IMR-90 (cell line): ENCODE results near the gene CPNE2. TPM values are rescaled to one million over a fixed set of nuclear protein-coding genes. Genes with fewer than 3 reads are reported as not detected.

ENCODE experiments used
- ATAC-seq: fragments of 200-7000 bp; cut with Tn5 transposase; 2 replicates; pipeline ENCODE4 v1.9.1; 2020; ENCODE audit warnings: low read depth, mild to moderate bottlenecking, moderate library complexity
- BruUV-seq: library from RNA; stranded (reverse); fragments of 400-500 nt; replicated peaks from 2 replicates; lab custom pipeline; 2021; lab: Mats Ljungman, UMichigan
- CTCF ChIA-PET: fragments of 300-600 bp; formaldehyde crosslinking; extraction: SDS; loops from one replicate; lab custom pipeline; 2021; ENCODE audit warnings: antibody characterized with exemption; lab: Yijun Ruan, JAX
- POLR2A ChIA-PET: fragments of 300-600 bp; sonication (Branson Sonifier 250); formaldehyde crosslinking; loops from one replicate; lab custom pipeline; 2022; ENCODE audit warnings: antibody characterized with exemption; ENCODE audit not compliant: unreplicated experiment; lab: Charles Lee
- DNase-seq: peaks from one replicate; pipeline ENCODE4 v3.0.0; 2013
- H2AFZ ChIP-seq: replicated peaks from 2 replicates; pipeline ENCODE3; 2013; ENCODE audit warnings: low read length, mild to moderate bottlenecking; ENCODE audit not compliant: poor library complexity
- H2AK5ac ChIP-seq: 2 replicates; pipeline ENCODE4 v1.6.1; 2013; ENCODE audit warnings: low read depth, low read length, inconsistent platforms
- H2AK9ac ChIP-seq: replicated peaks from 2 replicates; pipeline ENCODE3; 2013; ENCODE audit warnings: mild to moderate bottlenecking, low read depth, low read length, moderate library complexity; ENCODE audit not compliant: poor library complexity
- H2BK120ac ChIP-seq: 2 replicates; pipeline ENCODE4 v1.6.1; 2013; ENCODE audit warnings: low read depth, low read length, inconsistent platforms
- H2BK15ac ChIP-seq: 3 replicates; pipeline ENCODE4 v1.6.1; 2013; ENCODE audit warnings: low read depth, low read length, inconsistent platforms
- H2BK20ac ChIP-seq: 2 replicates; pipeline ENCODE4 v1.6.1; 2013; ENCODE audit warnings: low read depth, mild to moderate bottlenecking, inconsistent platforms, low read length, moderate library complexity
- H2BK5ac ChIP-seq: 2 replicates; pipeline ENCODE4 v1.6.1; 2013; ENCODE audit warnings: mild to moderate bottlenecking, low read depth, low read length, inconsistent platforms; ENCODE audit not compliant: poor library complexity, severe bottlenecking
- H3K14ac ChIP-seq: replicated peaks from 2 replicates; pipeline ENCODE4 v1.6.1; 2013; ENCODE audit warnings: low read depth, low read length, inconsistent platforms
- H3K18ac ChIP-seq: 2 replicates; pipeline ENCODE4 v1.6.1; 2013; ENCODE audit warnings: low read depth, low read length, control low read depth
- H3K23ac ChIP-seq: 2 replicates; pipeline ENCODE4 v1.6.1; 2013; ENCODE audit warnings: low read depth, low read length, inconsistent platforms
- H3K27ac ChIP-seq: 2 replicates; pipeline ENCODE4 v1.5.1; 2013; ENCODE audit warnings: mild to moderate bottlenecking, control low read depth, low read length; ENCODE audit not compliant: insufficient read depth
- H3K27me3 ChIP-seq: 2 replicates; pipeline ENCODE4 v1.6.1; 2013; ENCODE audit warnings: low read length; ENCODE audit not compliant: control insufficient read depth, insufficient read depth
- H3K36me3 ChIP-seq: 2 replicates; pipeline ENCODE4 v1.6.1; 2013; ENCODE audit warnings: low read length, mixed read lengths; ENCODE audit not compliant: control insufficient read depth, insufficient read depth
- H3K4ac ChIP-seq: 2 replicates; pipeline ENCODE4 v1.6.1; 2013; ENCODE audit warnings: low read depth, low read length, inconsistent platforms
- H3K4me1 ChIP-seq: 2 replicates; pipeline ENCODE4 v1.6.1; 2013; ENCODE audit warnings: low read length, mixed read lengths; ENCODE audit not compliant: control insufficient read depth, insufficient read depth
- H3K4me2 ChIP-seq: 2 replicates; pipeline ENCODE4 v1.6.1; 2013; ENCODE audit warnings: low read depth, mild to moderate bottlenecking, control low read depth, low read length, moderate library complexity
- H3K4me3 ChIP-seq: 2 replicates; pipeline ENCODE4 v1.5.1; 2013; ENCODE audit warnings: low read depth, mild to moderate bottlenecking, control low read depth, low read length, moderate library complexity; ENCODE audit not compliant: insufficient read depth
- H3K56ac ChIP-seq: 2 replicates; pipeline ENCODE4 v1.6.1; 2013; ENCODE audit warnings: low read length, inconsistent platforms; ENCODE audit not compliant: insufficient read depth; ENCODE audit errors: extremely low read depth
- H3K79me1 ChIP-seq, 2 experiments: 2 replicates each; pipeline ENCODE4 v1.6.1; 2013; ENCODE audit warnings: low read length in 2 of 2, inconsistent platforms in 1 of 2, low read depth in 1 of 2
- H3K9ac ChIP-seq: 2 replicates; pipeline ENCODE4 v1.6.1; 2013; ENCODE audit warnings: low read depth, low read length, control low read depth
- H3K9me1 ChIP-seq: 2 replicates; pipeline ENCODE4 v1.6.1; 2013; ENCODE audit warnings: low read length, inconsistent platforms; ENCODE audit not compliant: insufficient read depth
- H3K9me3 ChIP-seq: 2 replicates; pipeline ENCODE4 v1.6.1; 2013; ENCODE audit warnings: low read length; ENCODE audit not compliant: control insufficient read depth, insufficient read depth
- H4K20me1 ChIP-seq: 2 replicates; pipeline ENCODE4 v1.6.1; 2013; ENCODE audit warnings: low read length, inconsistent platforms; ENCODE audit not compliant: insufficient read depth
- H4K5ac ChIP-seq: 2 replicates; pipeline ENCODE4 v1.6.1; 2013; ENCODE audit warnings: mild to moderate bottlenecking, low read depth, low read length, control low read depth
- H4K8ac ChIP-seq, 2 experiments: 2 replicates each; pipeline ENCODE4 v1.6.1; 2013; ENCODE audit warnings: low read depth in 2 of 2, low read length in 2 of 2, control low read depth in 1 of 2, inconsistent platforms in 1 of 2
- H4K91ac ChIP-seq: 2 replicates; pipeline ENCODE4 v1.6.1; 2013; ENCODE audit warnings: low read depth, low read length, inconsistent platforms; ENCODE audit not compliant: insufficient read depth
- WGBS, 2 experiments: methylation state at CpG; one replicate each; pipeline versions ENCODE4 v1.1.5 to v1.1.7; 2013; ENCODE audit warnings: missing lambda C conversion rate in 2 of 2; ENCODE audit not compliant: insufficient read length in 1 of 2; ENCODE audit errors: extremely low coverage in 2 of 2; 5-methylcytosine and 5-hydroxymethylcytosine counted together
- dilution Hi-C: fragments of 300-500 bp; cut with HindIII; formaldehyde crosslinking; loops from one replicate; pipeline ENCODE4 v1.14.3; 2018; ENCODE audit warnings: low sequenced_read_pairs; ENCODE audit not compliant: unreplicated experiment
- in situ Hi-C: fragments of 300-500 bp; cut with MboI; formaldehyde crosslinking; loops from 3 replicates; pipeline ENCODE4 v1.14.3; 2019; ENCODE audit warnings: low sequenced_read_pairs, inconsistent platforms, mixed read lengths
- intact Hi-C: fragments of 100-400 bp; cut with micrococcal nuclease; formaldehyde crosslinking; loops from 2 replicates; pipeline ENCODE4 v1.10.0; 2022
- polyA plus RNA-seq, 3 experiments: library from polyadenylated mRNA; depleted of rRNA; stranded (reverse); fragments of >200 nt; gene quantifications; 2 replicates each; pipeline ENCODE4 v1.2.3, GENCODE V29; 2012; ENCODE audit warnings: low replicate concordance in 1 of 3
- total RNA-seq: library from RNA; depleted of rRNA; stranded (reverse); fragments of >200 nt; gene quantifications from 2 replicates; pipeline ENCODE4 v1.2.3, GENCODE V29; 2012
- TF ChIP-seq, protein P1 (sequence below): conservative IDR thresholded peaks from 2 replicates; pipeline ENCODE4 v1.5.1; 2012; ENCODE audit warnings: mild to moderate bottlenecking, low read depth, low read length, improper control_type of control experiment

CPNE2 gene
- total and polyA plus RNA-seq, 2 of the 4 experiments (the other 2 are of a cell fraction), result 15.4 to 48.0 TPM

GRCh38 chr16:57131351-57131970, 39.1 kb downstream of the CPNE2 start:
- Histone ChIP-seq H2AK9ac (no peak overlapping the region), H3K56ac (no peak overlapping the region), H4K91ac (no peak overlapping the region), H4K20me1 (no peaks in the 10 kb centered on the region), H3K79me1 (no peaks in the 10 kb centered on the region), H2AFZ (no peak overlapping the region), H3K14ac (no peak overlapping the region), H2BK5ac (no peak overlapping the region), H3K9ac (no peak overlapping the region), H2BK15ac (no peak overlapping the region), H3K23ac (no peak overlapping the region), H2BK120ac (no peak overlapping the region), H3K9me1 (peaks cover 7% of the 10 kb centered on the region; the same call in 1 of the 2 replicates), H3K18ac (no peak overlapping the region), H3K4me3 (no peak overlapping the region), H3K4me2 (no peak overlapping the region), H4K8ac (no peak overlapping the region), H3K9me3 (no peaks in the 10 kb centered on the region), H2BK20ac (no peak overlapping the region), H3K4me1 (no peaks in the 10 kb centered on the region), H3K4ac (no peak overlapping the region), H3K27me3 (no peaks in the 10 kb centered on the region), H3K27ac (no peak overlapping the region), H4K5ac (no peak overlapping the region), H2AK5ac (no peak overlapping the region), H3K36me3 (no peaks in the 10 kb centered on the region)
- ChIA-PET POLR2A (no interaction called here), CTCF (no interaction called here)
- dilution Hi-C loops (no loop called here), intact Hi-C loops (no loop called here), in situ Hi-C loops (no loop called here)
- BruUV-seq, result no TSS peak
- WGBS, 2 experiments, result 85% methylated on average over 10 of the region's 17 CpGs; no CpG with 5 or more reads in 1 of the 2 experiments
- TF ChIP-seq, protein P1, sequence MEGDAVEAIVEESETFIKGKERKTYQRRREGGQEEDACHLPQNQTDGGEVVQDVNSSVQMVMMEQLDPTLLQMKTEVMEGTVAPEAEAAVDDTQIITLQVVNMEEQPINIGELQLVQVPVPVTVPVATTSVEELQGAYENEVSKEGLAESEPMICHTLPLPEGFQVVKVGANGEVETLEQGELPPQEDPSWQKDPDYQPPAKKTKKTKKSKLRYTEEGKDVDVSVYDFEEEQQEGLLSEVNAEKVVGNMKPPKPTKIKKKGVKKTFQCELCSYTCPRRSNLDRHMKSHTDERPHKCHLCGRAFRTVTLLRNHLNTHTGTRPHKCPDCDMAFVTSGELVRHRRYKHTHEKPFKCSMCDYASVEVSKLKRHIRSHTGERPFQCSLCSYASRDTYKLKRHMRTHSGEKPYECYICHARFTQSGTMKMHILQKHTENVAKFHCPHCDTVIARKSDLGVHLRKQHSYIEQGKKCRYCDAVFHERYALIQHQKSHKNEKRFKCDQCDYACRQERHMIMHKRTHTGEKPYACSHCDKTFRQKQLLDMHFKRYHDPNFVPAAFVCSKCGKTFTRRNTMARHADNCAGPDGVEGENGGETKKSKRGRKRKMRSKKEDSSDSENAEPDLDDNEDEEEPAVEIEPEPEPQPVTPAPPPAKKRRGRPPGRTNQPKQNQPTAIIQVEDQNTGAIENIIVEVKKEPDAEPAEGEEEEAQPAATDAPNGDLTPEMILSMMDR, result no peak
- ATAC-seq (no peak), DNase-seq (no peak)
